ENCODE measurements around the gene CCDC8. TPM values are rescaled to one million over a fixed set of nuclear protein-coding genes. Genes with fewer than 3 reads are reported as not detected.
A peak's percentile ranks its signal among the peaks of the same experiment; 100 is the strongest.

Gene CCDC8
- total RNA-seq, 1 experiment from 2014 or later = 27.5 TPM

DNA sequence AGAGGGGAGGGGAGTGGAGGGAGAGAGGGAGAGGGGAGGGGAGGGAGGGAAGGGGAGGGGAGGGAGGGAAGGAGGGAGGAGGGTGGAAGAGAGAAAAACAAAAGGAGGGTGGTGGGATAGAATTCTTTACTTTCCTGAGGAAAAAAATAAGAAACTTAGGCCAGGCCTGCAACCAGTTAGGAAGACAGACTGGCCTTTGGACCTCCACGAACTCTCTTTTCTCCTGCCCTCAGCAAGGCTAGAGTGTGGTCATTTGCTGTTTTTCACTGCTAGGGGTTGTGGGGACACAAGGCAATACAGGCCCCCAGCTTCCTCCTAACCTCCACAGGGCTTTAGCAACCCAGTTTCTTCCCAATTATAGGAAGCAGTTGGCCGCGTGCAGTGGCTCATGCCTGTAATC lies 4.2 kb downstream of the CCDC8 start:
- H3K27ac Mint-ChIP-seq = peak overlapping the region in 1 of 3 experiments; percentile 68; a peak in 1 of 7 replicates

More for the DNA sequence above, 4.2 kb downstream of the CCDC8 start:
- Mint-ChIP-seq H3K9me3 (no peaks in the 10 kb centered on the region; a peak in 2 of 5 replicates), H3K27me3 (ENCODE audit: low read depth) (peaks cover 52% of the 10 kb centered on the region), H3K36me3 (ENCODE audit: insufficient read depth in 1 of 3, low read depth in 3 of 3) (peaks cover 11 to 17% (median 12%) of the 10 kb centered on the region in 3 experiments), H3K4me3 (no peak overlapping the region; a peak in 1 of 5 replicates), H3K4me1 (peaks cover 42 to 56% of the 10 kb centered on the region in 2 experiments)
- Histone ChIP-seq H3K56ac (ENCODE audit: insufficient read length, low read depth, low read length) (no peak overlapping the region), H3K18ac (ENCODE audit: insufficient read length, low read depth, low read length) (no peak overlapping the region), H2BK20ac (ENCODE audit: low read depth, low read length, poor library complexity, severe bottlenecking) (no peak overlapping the region), H3T11ph (ENCODE audit: low read length) (no peak overlapping the region), H3K4me1 (ENCODE audit: insufficient read depth, low read length) (peaks cover 4% of the 10 kb centered on the region; the same call in 1 of the 2 replicates), H2BK120ac (ENCODE audit: low read depth, low read length, poor library complexity, severe bottlenecking) (no peak overlapping the region), H3K9me3 (ENCODE audit: control insufficient read depth, low read depth, low read length) (no peaks in the 10 kb centered on the region), H2BK12ac (ENCODE audit: insufficient read length, low read depth, low read length) (no peak overlapping the region), H2BK5ac (ENCODE audit: insufficient read length, low read length) (no peak overlapping the region), H2BK15ac (ENCODE audit: low read depth, low read length) (no peak overlapping the region), H3K14ac (ENCODE audit: insufficient read depth, low read length) (no peak overlapping the region; the same call in 1 of the 2 replicates), H4K91ac (ENCODE audit: insufficient read length, low read depth, low read length) (no peak overlapping the region), H3K4ac (ENCODE audit: low read depth, low read length) (no peak overlapping the region), H4K5ac (ENCODE audit: insufficient read length, low read depth, low read length) (no peak overlapping the region), H3K4me2 (ENCODE audit: insufficient read depth, insufficient read length, low read length) (no peak overlapping the region), H3K9ac (ENCODE audit: extremely low read depth, insufficient read length, low read length) (no peak overlapping the region), H4K20me1 (ENCODE audit: control insufficient read depth, insufficient read depth, insufficient read length) (peaks cover 2% of the 10 kb centered on the region), H2AK5ac (ENCODE audit: insufficient read length, low read length) (no peak overlapping the region), H3K79me1 (ENCODE audit: insufficient read depth, low read depth, low read length, poor library complexity, severe bottlenecking) (peaks cover 7% of the 10 kb centered on the region), H3K23ac (ENCODE audit: insufficient read length, low read depth, low read length) (no peak overlapping the region), H3K27ac (ENCODE audit: insufficient read length, low read depth, low read length) (no peak overlapping the region), H3K79me2 (ENCODE audit: insufficient read depth, low read length) (peaks cover 6% of the 10 kb centered on the region; the same call in 1 of the 2 replicates), H3K23me2 (ENCODE audit: insufficient read length, low read depth, low read length, poor library complexity, severe bottlenecking) (peaks cover 36% of the 10 kb centered on the region), H3K27me3 (ENCODE audit: insufficient read depth, low read length) (no peaks in the 10 kb centered on the region; the same call in 1 of the 2 replicates), H4K8ac (replicated peaks; ENCODE audit: insufficient read length, low read depth, low read length) (no peak overlapping the region), H2AFZ (ENCODE audit: low read length) (no peak overlapping the region)
- DNase-seq = no peak
- TF ChIP-seq CTCF (conservative IDR thresholded peaks at IDR 0.05) = no peak
- WGBS (ENCODE audit: extremely low coverage, insufficient read length, low lambda C conversion rate) = no CpG with 5 or more reads among the region's 3 CpGs
